Urothelium cell line (cell line): ENCODE measurements around the gene RPS3.

Experiments
- DNase-seq: peaks from one replicate; pipeline ENCODE4 v3.0.0; 2011; ENCODE audit warnings: low spot score, mixed read lengths
- FAIRE-seq: peaks from 2 replicates; lab custom pipeline; 2011; peaks lifted over from hg19 to GRCh38; lab: Jason Lieb, UNC

Gene RPS3

GRCh38 chr11:75432911-75433321 is 33.6 kb downstream of the RPS3 start, which contains the start of gene KLHL35:
TSS of gene KLHL35 (minus strand) at chr11:75433203. CDS start at chr11:75430629, 2,574 bp downstream.
- FAIRE-seq (no peak), DNase-seq (no peak)

- FAIRE-seq (peak; percentile 63), DNase-seq (no peak)
Measured at GRCh38 chr11:75433443-75433842, 34.1 kb downstream of the RPS3 start.

GRCh38 chr11:75434051-75434450 is 34.7 kb downstream of the RPS3 start:
- no peak for FAIRE-seq

GRCh38 chr11:75434886-75435570 is 35.7 kb downstream of the RPS3 start:
- DNase-seq (no peak), FAIRE-seq (no peak)

More at GRCh38 chr11:75434051-75434450, 34.7 kb downstream of the RPS3 start:
- no peak for DNase-seq

- no peak for DNase-seq
- FAIRE-seq, result no peak
Measured at GRCh38 chr11:75435571-75435925, 36.2 kb downstream of the RPS3 start.

GRCh38 chr11:75436806-75437205 is 37.5 kb downstream of the RPS3 start:
- DNase-seq, result no peak
- FAIRE-seq, result peak; percentile 23

GRCh38 chr11:75437966-75438659 is 38.8 kb downstream of the RPS3 start:
- DNase-seq (no peak), FAIRE-seq (no peak)

- no peak for FAIRE-seq
- no peak for DNase-seq
Measured at GRCh38 chr11:75439026-75439425, 39.7 kb downstream of the RPS3 start.

GRCh38 chr11:75439495-75440120 is 40.3 kb downstream of the RPS3 start:
- FAIRE-seq, result no peak
- DNase-seq, result no peak

GRCh38 chr11:75440960-75441803 is 41.9 kb downstream of the RPS3 start:
- DNase-seq, result no peak

GRCh38 chr11:75441804-75442132 is 42.5 kb downstream of the RPS3 start:
- DNase-seq (no peak), FAIRE-seq (no peak)

More at GRCh38 chr11:75440960-75441803, 41.9 kb downstream of the RPS3 start:
- FAIRE-seq, result no peak

GRCh38 chr11:75442161-75442885 is 43.0 kb downstream of the RPS3 start:
- DNase-seq, result no peak

GRCh38 chr11:75443043-75443442 is 43.7 kb downstream of the RPS3 start:
- FAIRE-seq, result no peak

More at GRCh38 chr11:75442161-75442885, 43.0 kb downstream of the RPS3 start:
- FAIRE-seq, result no peak

GRCh38 chr11:75445315-75445953 is 46.1 kb downstream of the RPS3 start:
- DNase-seq, result peak; percentile 75
- FAIRE-seq, result peak; percentile 77

More at GRCh38 chr11:75443043-75443442, 43.7 kb downstream of the RPS3 start:
- no peak for DNase-seq

GRCh38 chr11:75447415-75447814 is 48.1 kb downstream of the RPS3 start:
- no peak for DNase-seq
- FAIRE-seq, result no peak

GRCh38 chr11:75449271-75449670 is 50.0 kb downstream of the RPS3 start:
- no peak for FAIRE-seq

GRCh38 chr11:75449776-75450175 is 50.5 kb downstream of the RPS3 start:
- DNase-seq (no peak), FAIRE-seq (no peak)

More at GRCh38 chr11:75449271-75449670, 50.0 kb downstream of the RPS3 start:
- DNase-seq, result no peak

GRCh38 chr11:75450236-75450635 is 50.9 kb downstream of the RPS3 start:
- no peak for DNase-seq
- no peak for FAIRE-seq
